Neutrophil (primary cell): ENCODE measurements around the gene CDC14B.
"Not testable (repeated sequence)": the region's sequence is repeated elsewhere in the genome, so short reads cannot be mapped to it uniquely, and the experiment has no call there.

Experiments
- H3K27ac ChIP-seq: fragments of 200-600 bp; sonication (generic); 2 replicates; pipeline ENCODE4 v1.5.1; 2016; ENCODE audit warnings: mild to moderate bottlenecking, moderate library complexity
- H3K27me3 ChIP-seq: fragments of 200-600 bp; sonication (generic); 2 replicates; pipeline ENCODE4 v1.6.0; 2016; ENCODE audit warnings: mild to moderate bottlenecking
- H3K36me3 ChIP-seq: fragments of 200-600 bp; sonication (generic); 2 replicates; pipeline ENCODE4 v1.5.1; 2017
- H3K4me1 ChIP-seq, 2 experiments: fragments of 200-600 bp in 1 of 2; sonication (generic) in 1 of 2; 1 replicate in 1 of 2; 2 replicates in 1 of 2; pipeline versions ENCODE4 v1.5.1 to v1.6.1; 2013 to 2016; ENCODE audit warnings: low read depth in 1 of 2, low read length in 1 of 2, mild to moderate bottlenecking in 1 of 2, moderate library complexity in 1 of 2; ENCODE audit not compliant: control insufficient read depth in 1 of 2, insufficient read depth in 1 of 2
- H3K4me3 ChIP-seq, 2 experiments: fragments of 200-600 bp in 1 of 2; sonication (generic) in 1 of 2; 1 replicate in 1 of 2; 2 replicates in 1 of 2; pipeline ENCODE4 v1.5.1; 2013 to 2016; ENCODE audit warnings: low read depth in 1 of 2, low read length in 1 of 2, mild to moderate bottlenecking in 1 of 2, moderate library complexity in 1 of 2
- H3K9me3 ChIP-seq: fragments of 200-600 bp; sonication (generic); 2 replicates; pipeline ENCODE4 v1.5.1; 2016
- TF ChIP-seq, protein P1 (sequence below): fragments of 200-600 bp; sonication (generic); IDR thresholded peaks from 2 replicates; pipeline ENCODE4 v1.5.1; 2016; ENCODE audit warnings: antibody characterized with exemption

Gene CDC14B

DNA sequence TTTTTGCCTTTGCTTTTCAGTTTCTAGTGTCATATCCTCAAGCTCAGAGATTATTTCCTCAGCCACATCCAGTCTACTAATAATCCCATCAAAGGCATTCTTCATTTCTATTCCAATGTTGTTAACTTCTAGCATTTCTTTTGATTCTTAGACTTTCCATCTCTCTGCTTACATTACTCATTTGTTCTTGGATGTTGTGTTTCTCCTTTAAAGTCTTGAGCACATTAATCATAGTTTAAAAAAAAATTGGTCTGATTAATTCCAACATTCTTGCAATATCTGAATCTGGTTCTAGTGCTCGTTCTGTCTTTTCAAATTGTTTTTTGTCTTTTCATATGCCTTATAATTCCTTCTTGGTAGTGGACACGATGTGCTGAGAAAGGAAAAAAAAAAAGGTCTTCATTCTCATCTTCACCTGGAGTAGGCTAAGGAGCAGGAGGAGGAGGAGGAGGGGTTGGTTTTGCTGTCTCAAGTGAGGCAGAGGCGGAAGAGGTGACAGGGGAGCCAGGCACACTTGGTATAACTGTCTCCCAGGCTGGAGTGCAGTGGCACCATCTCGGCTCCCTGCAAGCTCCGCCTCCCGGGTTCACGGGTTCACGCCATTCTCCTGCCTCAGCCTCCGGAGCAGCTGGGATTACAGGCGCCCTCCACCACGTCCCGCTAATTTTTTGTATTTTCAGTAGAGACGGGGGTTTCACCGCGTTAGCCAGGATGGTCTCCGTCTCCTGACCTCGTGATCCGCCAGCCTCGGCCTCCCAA, 19.1 kb upstream of the CDC14B start:
- Histone ChIP-seq H3K27ac (no peak overlapping the region), H3K36me3 (no peaks in the 10 kb centered on the region), H3K4me1 (peaks cover 4 to 5% of the 10 kb centered on the region in 2 experiments), H3K4me3 (no peak overlapping the region), H3K27me3 (no peaks in the 10 kb centered on the region), H3K9me3 (no peaks in the 10 kb centered on the region)
- TF ChIP-seq, protein P1, sequence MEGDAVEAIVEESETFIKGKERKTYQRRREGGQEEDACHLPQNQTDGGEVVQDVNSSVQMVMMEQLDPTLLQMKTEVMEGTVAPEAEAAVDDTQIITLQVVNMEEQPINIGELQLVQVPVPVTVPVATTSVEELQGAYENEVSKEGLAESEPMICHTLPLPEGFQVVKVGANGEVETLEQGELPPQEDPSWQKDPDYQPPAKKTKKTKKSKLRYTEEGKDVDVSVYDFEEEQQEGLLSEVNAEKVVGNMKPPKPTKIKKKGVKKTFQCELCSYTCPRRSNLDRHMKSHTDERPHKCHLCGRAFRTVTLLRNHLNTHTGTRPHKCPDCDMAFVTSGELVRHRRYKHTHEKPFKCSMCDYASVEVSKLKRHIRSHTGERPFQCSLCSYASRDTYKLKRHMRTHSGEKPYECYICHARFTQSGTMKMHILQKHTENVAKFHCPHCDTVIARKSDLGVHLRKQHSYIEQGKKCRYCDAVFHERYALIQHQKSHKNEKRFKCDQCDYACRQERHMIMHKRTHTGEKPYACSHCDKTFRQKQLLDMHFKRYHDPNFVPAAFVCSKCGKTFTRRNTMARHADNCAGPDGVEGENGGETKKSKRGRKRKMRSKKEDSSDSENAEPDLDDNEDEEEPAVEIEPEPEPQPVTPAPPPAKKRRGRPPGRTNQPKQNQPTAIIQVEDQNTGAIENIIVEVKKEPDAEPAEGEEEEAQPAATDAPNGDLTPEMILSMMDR = no peak

DNA sequence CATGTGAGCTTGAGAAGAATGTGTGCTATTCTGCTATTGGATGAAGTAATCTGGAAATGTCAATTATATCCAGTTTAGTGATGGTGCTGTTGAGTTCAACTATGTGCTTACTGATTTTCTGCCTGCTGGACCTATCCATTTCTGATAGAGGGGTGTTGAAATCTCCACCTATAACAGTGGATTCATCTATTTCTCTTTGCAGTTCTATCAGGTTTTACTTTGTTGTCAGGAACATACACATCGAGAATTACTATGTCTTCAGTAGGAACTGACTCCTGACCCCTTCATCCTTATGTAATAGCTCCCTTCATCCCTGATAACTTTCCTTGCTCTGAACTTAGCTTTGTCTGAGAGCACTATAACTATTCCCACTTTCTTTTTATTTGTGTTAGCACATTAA, 16.7 kb upstream of the CDC14B start:
- no peak overlapping the region for H3K27ac ChIP-seq
- H3K4me3 ChIP-seq = no peak overlapping the region
- peaks cover 17% of the 10 kb centered on the region for H3K27me3 ChIP-seq
- TF ChIP-seq, protein P1 = no peak
- H3K4me1 ChIP-seq = peaks cover 4 to 5% of the 10 kb centered on the region in 2 experiments
- no peaks in the 10 kb centered on the region for H3K9me3 ChIP-seq
- H3K36me3 ChIP-seq = no peaks in the 10 kb centered on the region

GRCh38 chr9:96633579-96633978, 13.9 kb upstream of the CDC14B start:
- H3K27ac ChIP-seq, H3K4me1 ChIP-seq, H3K36me3 ChIP-seq, H3K9me3 ChIP-seq, H3K4me3 ChIP-seq: not testable (repeated sequence)
- peaks cover 27% of the 10 kb centered on the region for H3K27me3 ChIP-seq

DNA sequence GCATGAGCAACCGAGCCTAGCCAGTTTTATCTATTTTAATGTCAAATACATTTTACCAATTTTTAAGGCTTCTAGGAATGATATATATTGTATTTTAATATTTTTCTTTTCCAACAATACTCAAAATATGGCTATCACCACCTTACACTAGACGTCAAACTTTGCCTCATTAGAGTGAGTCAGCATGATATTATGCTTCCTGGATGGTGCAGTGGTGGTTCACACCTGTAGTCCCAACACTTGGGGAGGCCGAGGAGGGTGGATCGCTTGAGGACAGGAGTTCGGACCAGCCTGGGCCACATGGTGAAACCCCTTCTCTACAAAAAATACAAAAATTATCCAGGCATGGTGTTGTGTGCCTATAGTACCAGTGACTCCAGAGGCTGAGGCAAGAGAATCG, 7.3 kb upstream of the CDC14B start:
- no peaks in the 10 kb centered on the region for H3K36me3 ChIP-seq

DNA sequence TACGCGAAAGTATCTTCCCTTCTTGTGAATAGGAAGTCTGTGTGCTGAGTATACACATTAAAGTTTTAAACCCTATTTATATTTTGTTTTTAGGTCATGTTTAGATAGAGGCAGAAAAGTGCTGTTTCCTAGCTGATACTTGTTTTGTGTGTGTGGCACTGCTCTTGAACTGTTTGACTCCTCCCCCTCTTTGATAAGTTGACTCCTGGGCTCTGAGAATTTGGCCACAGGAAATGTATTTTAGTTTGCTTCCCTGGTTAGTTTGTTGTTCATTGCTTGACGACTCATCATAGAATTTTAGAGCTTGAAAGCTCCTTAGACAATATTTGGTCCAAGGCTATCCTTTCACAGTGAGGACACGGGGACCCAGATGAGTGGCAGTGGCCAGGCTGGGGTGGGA, 2.0 kb upstream of the CDC14B start:
- Histone ChIP-seq H3K27ac (no peak overlapping the region), H3K9me3 (no peaks in the 10 kb centered on the region), H3K4me3 (no peak overlapping the region), H3K4me1 (peaks cover 0 to 10% of the 10 kb centered on the region in 2 experiments), H3K36me3 (no peaks in the 10 kb centered on the region), H3K27me3 (peaks cover 69% of the 10 kb centered on the region)
- TF ChIP-seq, protein P1 = no peak

More for the DNA sequence above, 7.3 kb upstream of the CDC14B start:
- Histone ChIP-seq H3K4me3 (no peak overlapping the region), H3K27ac (no peak overlapping the region), H3K9me3 (no peaks in the 10 kb centered on the region), H3K27me3 (peaks cover 33% of the 10 kb centered on the region), H3K4me1 (no peaks in the 10 kb centered on the region)
- TF ChIP-seq, protein P1 = no peak

DNA sequence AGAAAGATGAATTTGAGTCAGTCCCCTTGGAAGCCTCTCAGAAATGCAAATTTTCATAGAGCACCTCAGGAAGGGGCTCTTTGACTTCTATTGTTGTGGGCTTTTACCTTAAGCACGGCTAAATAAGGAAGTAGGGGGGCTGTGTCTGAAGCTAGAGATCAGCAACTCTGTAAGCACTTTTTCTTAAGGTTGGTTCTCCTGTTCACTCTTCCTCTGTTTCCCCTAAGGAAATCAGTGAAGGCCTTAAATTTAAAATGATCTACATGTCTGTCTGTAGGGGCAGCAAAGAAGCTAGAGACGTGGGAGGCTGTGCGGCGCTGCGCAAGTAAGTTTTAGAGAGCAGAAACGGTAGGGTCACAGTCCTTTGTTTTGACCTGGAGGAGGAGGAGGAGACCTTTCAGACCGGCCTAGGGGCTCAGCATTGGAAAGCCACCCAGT, 1.2 kb upstream of the CDC14B start:
- no peaks in the 10 kb centered on the region for H3K36me3 ChIP-seq
- H3K27ac ChIP-seq = no peak overlapping the region
- H3K4me1 ChIP-seq = peaks cover 0 to 10% of the 10 kb centered on the region in 2 experiments
- no peak overlapping the region for H3K4me3 ChIP-seq
- TF ChIP-seq, protein P1 = no peak
- H3K9me3 ChIP-seq = no peaks in the 10 kb centered on the region
- H3K27me3 ChIP-seq = peaks cover 76% of the 10 kb centered on the region
